RWPE1 (cell line): Measurements from ENCODE around the gene DMWD.

ENCODE experiments used
- CTCF ChIA-PET: fragments of 350-600 bp; sonication (Branson Sonifier 250); formaldehyde crosslinking; extraction: SDS; loops from one replicate; lab custom pipeline; 2021; lab: Yijun Ruan, JAX
- POLR2A ChIA-PET: fragments of 400-600 bp; formaldehyde crosslinking; extraction: SDS; loops from one replicate; lab custom pipeline; 2020; ENCODE audit warnings: antibody characterized with exemption; ENCODE audit not compliant: low non-redundant PET; lab: Yijun Ruan, JAX
- DNase-seq: peaks from one replicate; pipeline ENCODE4 v3.0.0; 2012; ENCODE audit warnings: low spot score
- H3K27ac ChIP-seq: fragments of 450-650 bp; 2 replicates; pipeline ENCODE4 v1.5.1; 2017
- CTCF ChIP-seq: fragments of 450-650 bp; conservative IDR thresholded peaks from 2 replicates; pipeline ENCODE4 v1.5.1; 2017; ENCODE audit warnings: low read depth, mild to moderate bottlenecking

Gene DMWD

DNA sequence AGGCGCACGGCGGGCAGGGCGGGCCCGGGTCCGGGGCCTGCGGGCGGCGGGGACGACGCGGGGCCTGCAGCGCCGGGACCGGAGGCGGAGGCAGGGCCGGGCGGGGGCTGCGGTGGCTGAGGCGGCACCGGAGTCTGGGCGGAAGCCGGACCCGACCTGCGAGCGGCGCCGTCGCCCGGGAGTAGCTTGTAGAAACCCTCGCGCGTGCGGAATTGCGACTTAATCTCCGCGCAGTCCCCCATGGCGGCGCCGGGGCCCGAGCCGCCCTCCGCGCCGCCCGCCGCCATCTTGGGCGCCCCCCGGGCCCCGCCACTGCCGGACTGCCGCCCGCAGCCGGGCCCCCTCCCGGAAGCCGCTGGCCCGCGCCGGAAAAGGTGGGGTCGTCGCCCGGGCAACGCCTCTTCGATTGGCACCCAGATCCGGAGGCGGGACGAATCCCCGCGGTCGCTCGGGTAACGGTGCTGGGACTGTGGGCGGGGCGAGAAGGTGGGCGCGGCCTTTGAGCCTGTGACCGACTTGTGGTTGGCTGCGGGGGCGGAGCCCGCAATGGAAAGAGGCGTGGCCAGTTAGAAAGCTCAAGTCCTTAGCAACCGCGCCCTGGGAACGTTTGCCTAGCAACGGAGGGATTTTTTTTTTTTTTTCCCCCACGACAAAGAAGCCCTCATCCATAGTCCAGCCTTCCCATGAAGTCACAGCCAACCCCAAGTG lies at the start of gene DMWD:
DMWD (minus strand) TSS at position 376 of the 708 bp plus-strand sequence; CDS start at position 287, 89 bp downstream.
- TF ChIP-seq CTCF, result no peak
- POLR2A ChIA-PET, result interaction anchor here (0.6 kb wide), 2 partner anchors 22 to 332 kb away, joined by 4 read pairs; no protein-coding TSS in a partner anchor
- CTCF ChIA-PET, result interaction anchor here (0.5 to 2.0 kb wide), 4 partner anchors 11 to 428 kb away, joined by 3 to 5 read pairs (median 4); partner anchors contain the start of gene SIX5
- peak within 1 kb of the TSS; percentile 85 for H3K27ac ChIP-seq
- DNase-seq, result peak; percentile 95

- ChIA-PET CTCF (interaction anchor here (1.0 kb wide), 1 partner anchor 186 kb away, joined by 3 read pairs; no protein-coding TSS in a partner anchor), POLR2A (no interaction called here)
- DNase-seq, result no peak
- TF ChIP-seq CTCF, result no peak
- no peak overlapping the region for H3K27ac ChIP-seq
Observed at GRCh38 chr19:45842198-45842597, 49.6 kb upstream of the DMWD start.

GRCh38 chr19:45834970-45835369 lies 42.3 kb upstream of the DMWD start:
- ChIA-PET POLR2A (no interaction called here), CTCF (interaction anchor here (0.6 to 1.0 kb wide), 2 partner anchors 18 to 177 kb away, joined by 3 to 4 read pairs; no protein-coding TSS in a partner anchor)
- peak overlapping the region; percentile 13; the same call in 1 of the 2 replicates for H3K27ac ChIP-seq
- TF ChIP-seq CTCF, result no peak
- no peak for DNase-seq

GRCh38 chr19:45828945-45829344 lies 36.3 kb upstream of the DMWD start:
- no peak for DNase-seq
- ChIA-PET POLR2A (interaction anchor here (0.5 kb wide), 1 partner anchor 46 kb away, joined by 5 read pairs; the partner anchor contains the start of gene DMPK), CTCF (interaction anchor here (4.5 kb wide), 1 partner anchor 12 kb away, joined by 20 read pairs; no protein-coding TSS in a partner anchor)
- H3K27ac ChIP-seq, result no peak overlapping the region
- no peak for TF ChIP-seq CTCF

DNA sequence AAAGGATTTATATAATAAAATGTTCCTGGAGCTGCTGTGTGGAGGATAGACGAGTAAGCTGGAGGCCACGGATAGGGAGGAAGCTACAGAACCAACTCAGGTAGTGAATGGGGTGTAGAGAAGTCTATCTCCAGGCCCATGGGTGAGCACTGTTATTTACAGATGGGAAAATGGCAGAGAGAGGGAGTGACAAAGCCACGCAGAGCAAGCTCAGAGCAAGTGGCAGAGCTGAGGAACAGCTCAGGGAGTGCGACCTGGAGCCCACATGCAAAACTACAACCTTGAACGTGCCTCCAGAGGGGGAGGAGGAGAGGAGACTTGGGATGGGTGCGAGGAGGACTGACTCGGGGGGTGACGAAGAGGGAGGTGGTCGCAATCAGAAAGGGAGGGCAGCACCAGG lies 35.9 kb upstream of the DMWD start:
- no peak for DNase-seq
- ChIA-PET CTCF (interaction anchor here (4.5 kb wide), 1 partner anchor 11 kb away, joined by 20 read pairs; no protein-coding TSS in a partner anchor), POLR2A (interaction anchor here (0.5 kb wide), 1 partner anchor 46 kb away, joined by 5 read pairs; the partner anchor contains the start of gene DMPK)
- H3K27ac ChIP-seq, result no peak overlapping the region
- TF ChIP-seq CTCF, result no peak

DNA sequence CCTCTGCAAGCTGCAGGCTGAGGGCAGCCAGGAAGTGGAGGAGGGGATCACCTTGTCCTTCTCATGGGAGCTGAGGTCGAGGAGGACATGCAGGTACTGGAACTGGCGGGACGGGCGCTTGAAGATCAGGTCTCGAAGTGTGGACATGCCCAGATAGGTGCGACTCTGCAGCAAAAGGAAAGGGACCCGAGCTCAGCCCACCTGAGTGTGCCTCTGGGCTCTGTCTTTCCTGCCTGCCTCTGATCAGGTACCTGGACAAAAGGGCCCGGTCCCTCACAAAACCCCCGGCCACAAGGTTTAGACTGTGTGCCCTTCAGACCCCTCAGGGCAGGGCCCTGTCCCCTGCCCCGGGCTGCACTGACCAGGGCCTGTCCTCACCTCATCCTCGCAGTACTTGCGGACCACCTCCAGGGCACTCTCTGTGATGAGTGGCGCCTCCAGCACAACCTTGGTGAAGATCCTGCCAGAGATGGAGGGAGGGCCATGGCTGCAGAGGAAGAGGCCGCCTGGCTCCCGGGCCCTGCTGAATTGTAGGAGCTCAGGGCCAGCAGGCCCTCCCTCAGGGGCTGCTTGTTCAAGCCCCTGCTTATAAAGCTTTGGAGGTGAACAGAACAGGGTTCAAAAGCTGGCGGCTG lies 34.9 kb upstream of the DMWD start:
- H3K27ac ChIP-seq, result peak overlapping the region; percentile 73; the same call in 1 of the 2 replicates
- ChIA-PET CTCF (interaction anchor here (4.5 kb wide), 1 partner anchor 10 kb away, joined by 20 read pairs; no protein-coding TSS in a partner anchor), POLR2A (no interaction called here)
- DNase-seq, result no peak
- no peak for TF ChIP-seq CTCF
